Measurements from ENCODE around the gene MPP1. TPM values are rescaled to one million over a fixed set of nuclear protein-coding genes. Genes with fewer than 3 reads are reported as not detected.

The MPP1 gene
- total RNA-seq = 10 to 100 TPM in 2 of 4 donors, 1 to 10 TPM in 2; 3.7 to 21.2 (median 13.2) TPM

GRCh38 chrX:154804957-154805695, at the start of gene MPP1:
TSS of gene MPP1 (minus strand) at chrX:154805485. CDS start at chrX:154805373, 112 bp downstream.
- H3K27ac ChIP-seq = peak within 1 kb of the TSS; percentile 46 to 82 (median 72)
- peak within 1 kb of the TSS; percentile 62 to 76 (median 64) for H3K4me3 ChIP-seq
- no peaks in the 10 kb centered on the region for H3K36me3 ChIP-seq
- TF ChIP-seq POLR2A (IDR thresholded peaks at IDR 0.05) = peak in 2 of 4 donors; percentile 24 to 34
- TF ChIP-seq, protein P1, sequence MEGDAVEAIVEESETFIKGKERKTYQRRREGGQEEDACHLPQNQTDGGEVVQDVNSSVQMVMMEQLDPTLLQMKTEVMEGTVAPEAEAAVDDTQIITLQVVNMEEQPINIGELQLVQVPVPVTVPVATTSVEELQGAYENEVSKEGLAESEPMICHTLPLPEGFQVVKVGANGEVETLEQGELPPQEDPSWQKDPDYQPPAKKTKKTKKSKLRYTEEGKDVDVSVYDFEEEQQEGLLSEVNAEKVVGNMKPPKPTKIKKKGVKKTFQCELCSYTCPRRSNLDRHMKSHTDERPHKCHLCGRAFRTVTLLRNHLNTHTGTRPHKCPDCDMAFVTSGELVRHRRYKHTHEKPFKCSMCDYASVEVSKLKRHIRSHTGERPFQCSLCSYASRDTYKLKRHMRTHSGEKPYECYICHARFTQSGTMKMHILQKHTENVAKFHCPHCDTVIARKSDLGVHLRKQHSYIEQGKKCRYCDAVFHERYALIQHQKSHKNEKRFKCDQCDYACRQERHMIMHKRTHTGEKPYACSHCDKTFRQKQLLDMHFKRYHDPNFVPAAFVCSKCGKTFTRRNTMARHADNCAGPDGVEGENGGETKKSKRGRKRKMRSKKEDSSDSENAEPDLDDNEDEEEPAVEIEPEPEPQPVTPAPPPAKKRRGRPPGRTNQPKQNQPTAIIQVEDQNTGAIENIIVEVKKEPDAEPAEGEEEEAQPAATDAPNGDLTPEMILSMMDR (IDR thresholded peaks at IDR 0.05) = no peak
- peaks cover 0 to 27% (median 0%) of the 10 kb centered on the region in 3 donors for H3K4me1 ChIP-seq
- 57% methylated on average over 14 of the region's 65 CpGs; no CpG with 5 or more reads in 1 of the 2 donors for WGBS, 2 donors
- no peak for DNase-seq
- intact Hi-C loops (cut with DNase I) = no loop called here
- H3K9me3 ChIP-seq = no peaks in the 10 kb centered on the region
- H3K27me3 ChIP-seq = no peaks in the 10 kb centered on the region

DNA sequence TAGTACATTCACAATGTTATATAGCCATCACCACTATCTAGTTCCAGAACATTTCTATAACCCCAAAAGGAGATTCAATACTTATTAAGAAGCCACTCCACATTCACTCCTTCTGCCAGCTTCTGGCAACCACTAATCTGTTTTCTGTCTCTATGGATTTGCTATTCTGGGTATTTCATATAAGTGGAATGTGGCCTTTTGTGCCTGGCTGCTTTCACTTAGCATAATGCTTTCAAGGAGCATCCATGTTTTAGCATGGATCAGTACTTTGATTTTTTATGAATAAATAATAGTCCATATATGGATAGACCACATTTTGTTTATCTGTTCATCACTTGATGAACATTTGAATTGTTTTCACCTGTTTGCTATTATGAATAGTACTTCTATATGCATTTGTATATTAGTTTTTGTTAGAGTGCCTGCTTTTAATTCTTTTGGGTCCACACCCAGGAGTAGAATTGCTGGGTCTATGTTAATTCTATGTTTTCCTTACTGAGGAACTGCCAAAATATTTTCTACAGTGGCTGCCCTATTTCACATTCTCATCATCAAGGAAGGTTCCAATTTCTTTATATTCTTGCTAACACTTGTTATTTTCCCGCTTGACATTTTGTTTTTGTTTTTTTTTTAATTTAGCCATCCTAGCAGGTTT, 45.8 kb upstream of the MPP1 start:
- Histone ChIP-seq H3K27ac (no peak overlapping the region), H3K4me1 (no peaks in the 10 kb centered on the region), H3K4me3 (no peak overlapping the region), H3K36me3 (no peaks in the 10 kb centered on the region), H3K27me3 (no peaks in the 10 kb centered on the region), H3K9me3 (peaks cover 0 to 11% (median 0%) of the 10 kb centered on the region in 3 donors)
- WGBS, 2 donors = 83 to 100% methylated on average over 1 of the region's 1 CpG
- intact Hi-C loops (cut with DNase I) = no loop called here
- no peak for TF ChIP-seq POLR2A (IDR thresholded peaks at IDR 0.05)
- TF ChIP-seq, protein P1 (IDR thresholded peaks at IDR 0.05) = no peak
- no peak for DNase-seq

DNA sequence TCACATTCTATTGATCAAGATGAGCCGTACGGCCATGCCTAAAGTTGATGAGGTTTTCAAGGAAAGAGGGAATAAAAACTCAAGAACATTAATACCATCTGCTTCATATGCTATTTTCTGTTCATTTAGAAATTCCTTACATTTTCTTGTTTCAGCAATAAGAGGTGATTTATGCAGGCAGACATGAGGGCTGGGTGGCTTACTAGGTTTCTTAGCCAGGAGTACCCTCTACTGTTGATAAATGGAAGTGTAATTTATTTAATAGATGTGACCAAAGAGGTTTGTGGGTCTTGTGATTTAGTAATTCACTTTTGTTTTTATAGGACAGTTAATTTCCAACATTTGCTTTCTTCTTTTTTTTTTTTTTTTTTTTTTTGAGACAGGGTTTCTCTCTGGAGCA, 35.6 kb upstream of the MPP1 start:
- TF ChIP-seq POLR2A (IDR thresholded peaks at IDR 0.05) = no peak
- TF ChIP-seq, protein P1 (IDR thresholded peaks at IDR 0.05) = peak in 4 of 6 experiments; percentile 22 to 55 (median 38)
- Histone ChIP-seq H3K4me3 (no peak overlapping the region), H3K27ac (no peak overlapping the region), H3K27me3 (no peaks in the 10 kb centered on the region), H3K4me1 (no peaks in the 10 kb centered on the region), H3K9me3 (no peaks in the 10 kb centered on the region), H3K36me3 (no peaks in the 10 kb centered on the region)
- intact Hi-C loops (cut with DNase I) = no loop called here
- DNase-seq = no peak
- WGBS, 2 donors = 82 to 90% methylated on average over 2 of the region's 2 CpGs

- DNase-seq = no peak
- no peak for TF ChIP-seq POLR2A (IDR thresholded peaks at IDR 0.05)
- TF ChIP-seq, protein P1 (IDR thresholded peaks at IDR 0.05) = no peak
- H3K4me1 ChIP-seq = no peaks in the 10 kb centered on the region
- WGBS, 2 donors = 73 to 100% methylated on average over 1 of the region's 1 CpG
- no peaks in the 10 kb centered on the region for H3K9me3 ChIP-seq
- intact Hi-C loops (cut with DNase I) = no loop called here
- H3K27ac ChIP-seq = no peak overlapping the region
- H3K4me3 ChIP-seq = no peak overlapping the region
- H3K27me3 ChIP-seq = no peaks in the 10 kb centered on the region
- no peaks in the 10 kb centered on the region for H3K36me3 ChIP-seq
These were observed 30.9 kb upstream of the MPP1 start for GRCh38 chrX:154836163-154836562.

DNA sequence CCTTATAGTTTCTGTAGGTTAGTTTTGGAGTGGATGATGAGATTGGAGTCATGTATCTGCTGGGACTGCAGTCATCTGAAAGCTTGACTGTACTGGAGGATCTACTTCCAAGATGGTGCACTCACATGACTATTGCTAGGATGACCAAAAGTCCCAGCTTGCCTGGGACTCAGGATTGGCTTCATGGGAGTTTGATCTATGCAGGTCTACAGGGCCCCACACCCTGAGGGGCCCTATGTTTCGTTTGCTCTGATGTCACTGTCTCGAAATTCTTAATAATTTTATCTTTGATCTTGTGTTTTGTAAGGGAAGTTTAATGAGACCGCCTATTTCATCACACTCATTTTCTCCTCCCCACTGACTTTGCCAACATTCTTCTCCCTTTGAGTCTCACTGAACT, 29.3 kb upstream of the MPP1 start, which contains the start of gene SMIM9:
Gene SMIM9, minus strand, starts transcription at position 101 of the 400 bp plus-strand sequence. CDS start 3,806 bp downstream, outside the sequence.
- no peak within 1 kb of the TSS for H3K27ac ChIP-seq

More for the DNA sequence above, 29.3 kb upstream of the MPP1 start, which contains the start of gene SMIM9:
- H3K4me3 ChIP-seq = no peak within 1 kb of the TSS
- no peaks in the 10 kb centered on the region for H3K9me3 ChIP-seq
- no peaks in the 10 kb centered on the region for H3K27me3 ChIP-seq
- intact Hi-C loops (cut with DNase I) = no loop called here
- H3K36me3 ChIP-seq = no peaks in the 10 kb centered on the region
- no peak for DNase-seq
- no peaks in the 10 kb centered on the region for H3K4me1 ChIP-seq
- WGBS, 2 donors = 73 to 93% methylated on average over 3 of the region's 3 CpGs
- TF ChIP-seq, protein P1 (IDR thresholded peaks at IDR 0.05) = no peak
- TF ChIP-seq POLR2A (IDR thresholded peaks at IDR 0.05) = no peak

Data from esophagus squamous epithelium (tissue), 5 donors.